SJCRH30 (cell line): ENCODE results near the gene KIAA1217. TPM values are rescaled to one million over a fixed set of nuclear protein-coding genes. Genes with fewer than 3 reads are reported as not detected.

Experiments
- DNase-seq, 2 experiments: peaks; one replicate each; pipeline ENCODE4 v3.0.0-alpha.2; 2015 to 2020
- H3K27ac ChIP-seq: fragments of 250-450 bp; sonication (Bioruptor Pico); 2 replicates; pipeline ENCODE4 v1.5.1; 2020; ENCODE audit warnings: mild to moderate bottlenecking, moderate library complexity
- H3K27me3 ChIP-seq: fragments of 250-450 bp; sonication (Bioruptor Pico); 2 replicates; pipeline ENCODE4 v1.5.1; 2020; ENCODE audit warnings: mild to moderate bottlenecking, moderate library complexity
- H3K36me3 ChIP-seq: fragments of 250-450 bp; sonication (Bioruptor Pico); 2 replicates; pipeline ENCODE4 v1.5.1; 2020; ENCODE audit warnings: mild to moderate bottlenecking, moderate library complexity
- H3K4me1 ChIP-seq: fragments of 250-450 bp; sonication (Bioruptor Pico); 2 replicates; pipeline ENCODE4 v1.5.1; 2020; ENCODE audit warnings: mild to moderate bottlenecking, moderate library complexity
- H3K4me3 ChIP-seq: fragments of 250-450 bp; sonication (Bioruptor Pico); 2 replicates; pipeline ENCODE4 v1.5.1; 2020; ENCODE audit warnings: mild to moderate bottlenecking, moderate library complexity
- H3K9me3 ChIP-seq: fragments of 250-450 bp; sonication (Bioruptor Pico); replicated peaks from 2 replicates; pipeline ENCODE4 v1.5.1; 2020; ENCODE audit warnings: mild to moderate bottlenecking, moderate library complexity
- total RNA-seq: library from RNA; depleted of rRNA; stranded (reverse); fragments of >200 nt; shearing (Covaris generic); gene quantifications from 2 replicates; pipeline ENCODE4 v1.2.3, GENCODE V29; 2014

KIAA1217 gene
- total RNA-seq, 1 experiment from 2014 or later = 29.7 TPM

DNA sequence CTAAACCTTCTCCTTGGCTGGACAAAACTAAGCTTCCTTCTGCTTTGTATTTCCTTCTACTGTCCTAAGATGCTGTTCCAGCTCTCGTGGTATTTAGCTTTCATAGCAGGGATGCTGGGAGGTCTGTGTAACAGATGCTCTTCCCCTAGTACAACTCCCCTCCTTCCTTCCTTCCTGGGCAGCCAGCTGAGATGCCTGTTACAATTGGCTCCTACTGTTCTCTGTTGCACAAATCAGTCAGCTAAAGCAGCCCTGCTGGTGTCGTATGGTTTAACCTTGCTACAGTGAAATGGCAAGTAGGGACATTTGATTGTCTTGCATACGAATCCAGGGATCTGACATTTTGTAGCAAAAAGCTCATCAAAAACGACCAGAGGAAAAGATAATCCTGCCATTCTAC lies 371.0 kb downstream of the KIAA1217 start:
- Histone ChIP-seq H3K4me1 (no peaks in the 10 kb centered on the region), H3K27me3 (no peaks in the 10 kb centered on the region), H3K4me3 (no peak overlapping the region), H3K36me3 (no peaks in the 10 kb centered on the region), H3K27ac (no peak overlapping the region), H3K9me3 (no peaks in the 10 kb centered on the region)
- no peak for DNase-seq

DNA sequence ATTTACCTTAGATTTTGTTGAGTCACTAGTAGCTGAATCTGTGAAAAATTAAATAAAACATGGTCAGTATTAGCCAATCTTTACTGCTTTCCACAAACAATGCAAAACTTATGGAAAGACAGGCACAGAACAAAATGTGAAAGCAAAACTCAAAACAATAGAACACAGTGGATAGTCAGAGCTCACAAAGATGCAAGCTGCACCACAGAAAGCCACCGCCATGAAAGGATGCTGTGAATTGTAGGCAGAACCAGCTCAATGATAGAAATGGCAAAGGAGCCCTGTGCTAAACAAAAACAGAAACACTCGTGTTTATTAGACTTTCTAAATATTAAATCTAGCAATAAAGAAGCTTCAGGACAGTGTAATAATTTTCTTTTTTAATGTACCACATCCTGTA lies 380.3 kb downstream of the KIAA1217 start:
- no peaks in the 10 kb centered on the region for H3K9me3 ChIP-seq
- DNase-seq = no peak
- no peaks in the 10 kb centered on the region for H3K27me3 ChIP-seq
- H3K27ac ChIP-seq = no peak overlapping the region
- peaks cover 24% of the 10 kb centered on the region for H3K36me3 ChIP-seq
- no peaks in the 10 kb centered on the region for H3K4me1 ChIP-seq
- no peak overlapping the region for H3K4me3 ChIP-seq

DNA sequence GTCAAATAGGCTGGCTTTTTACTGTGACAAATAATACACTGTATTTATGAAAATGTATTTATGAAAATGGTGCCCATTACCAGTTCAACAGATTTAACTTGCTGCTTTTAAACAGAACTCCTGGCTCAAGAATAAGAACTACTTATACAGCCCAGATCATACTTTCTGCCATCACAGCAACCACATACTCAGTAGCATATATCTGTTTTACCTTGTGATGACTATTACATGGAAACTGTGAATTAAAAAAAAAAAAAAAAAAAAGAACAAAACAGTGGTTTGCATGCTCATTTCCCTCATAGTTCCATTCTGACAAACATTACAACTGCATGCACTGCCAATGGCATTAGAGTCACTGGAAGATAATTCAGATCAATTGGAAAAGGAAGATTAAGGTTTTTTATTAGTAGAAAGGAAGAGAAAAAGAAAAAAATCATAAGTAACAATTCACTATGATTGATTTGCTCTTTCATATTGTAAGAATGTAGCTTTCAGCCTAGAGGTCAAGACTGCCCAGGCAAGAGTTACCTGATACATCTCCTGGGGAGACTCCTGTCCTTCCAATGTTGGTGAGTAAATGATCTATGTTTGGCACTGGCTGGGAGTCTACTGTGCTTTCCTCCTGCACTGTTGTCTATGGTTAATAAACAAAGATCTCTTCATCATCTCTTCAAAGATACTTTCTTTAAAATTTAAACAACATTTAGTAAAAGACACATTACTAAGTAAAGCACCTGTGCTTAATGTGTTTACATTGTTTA lies 381.9 kb downstream of the KIAA1217 start:
- Histone ChIP-seq H3K9me3 (no peaks in the 10 kb centered on the region), H3K4me3 (no peak overlapping the region), H3K27me3 (no peaks in the 10 kb centered on the region), H3K4me1 (no peaks in the 10 kb centered on the region), H3K27ac (no peak overlapping the region), H3K36me3 (peaks cover 31% of the 10 kb centered on the region)
- no peak for DNase-seq

DNA sequence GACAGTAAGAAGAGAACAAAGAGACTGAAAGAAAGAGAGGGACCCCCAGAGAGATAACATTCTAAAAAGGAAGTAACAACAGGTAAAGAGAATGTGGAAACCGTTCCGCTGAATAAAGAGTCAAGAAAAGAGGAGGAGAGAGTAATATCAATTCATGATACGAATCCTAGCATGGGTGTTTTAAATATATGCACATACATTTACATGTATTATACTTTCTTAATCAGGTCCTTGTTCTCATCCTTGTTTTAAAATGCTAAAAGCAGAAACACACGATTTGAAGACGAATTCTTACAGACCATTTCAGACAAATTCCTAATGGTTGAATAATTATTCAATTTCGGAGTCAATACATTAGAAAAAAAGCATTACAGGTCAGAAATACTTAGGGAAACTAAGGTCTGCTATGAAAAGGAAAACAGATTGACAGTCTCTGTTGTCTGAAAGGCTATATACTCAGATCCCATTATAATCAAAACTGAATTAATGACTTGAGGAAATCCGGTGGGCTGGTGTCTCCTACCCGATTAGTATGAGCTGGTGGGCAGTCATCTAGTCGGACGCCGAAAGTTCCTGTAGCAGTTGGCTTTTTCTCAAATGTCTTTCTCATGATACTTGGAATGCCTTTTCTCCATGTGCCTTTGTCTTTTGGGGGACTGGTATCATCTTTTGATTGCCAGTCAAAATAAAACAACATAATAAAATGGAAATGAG lies 387.4 kb downstream of the KIAA1217 start:
- peaks cover 32% of the 10 kb centered on the region for H3K36me3 ChIP-seq
- DNase-seq = no peak
- no peaks in the 10 kb centered on the region for H3K27me3 ChIP-seq
- H3K27ac ChIP-seq = no peak overlapping the region
- H3K4me3 ChIP-seq = no peak overlapping the region
- no peaks in the 10 kb centered on the region for H3K9me3 ChIP-seq
- H3K4me1 ChIP-seq = 0 out of 2 replicates have a peak, but pooled peaks cover 3% of the 10 kb centered on the region

DNA sequence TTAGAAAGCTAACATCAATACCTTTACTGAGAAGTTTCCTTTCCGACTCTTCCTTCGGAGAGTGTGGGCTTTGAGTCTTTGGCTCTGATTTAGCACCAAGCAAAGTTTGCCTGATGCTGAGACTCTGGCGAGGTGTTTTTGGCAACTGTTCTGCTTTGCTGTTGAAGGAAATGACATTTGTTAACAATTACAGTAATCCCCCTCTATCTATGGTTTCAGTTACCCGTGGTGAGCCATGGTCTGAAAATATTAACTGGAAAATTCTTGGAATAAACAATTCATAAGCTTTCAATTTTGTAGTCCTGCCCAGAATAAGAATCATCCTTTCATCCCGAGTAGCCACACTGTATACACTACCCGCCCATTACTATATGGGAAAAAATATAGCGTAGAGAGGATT lies 388.5 kb downstream of the KIAA1217 start:
- Histone ChIP-seq H3K27ac (no peak overlapping the region), H3K27me3 (no peaks in the 10 kb centered on the region), H3K36me3 (peaks cover 26% of the 10 kb centered on the region), H3K4me3 (no peak overlapping the region), H3K4me1 (0 out of 2 replicates have a peak, but pooled peaks cover 3% of the 10 kb centered on the region), H3K9me3 (no peaks in the 10 kb centered on the region)
- DNase-seq = peak in 1 of 2 experiments; percentile 26
